ENCODE measurements around the gene PRR16.
"Not testable (repeated sequence)": the region's sequence is repeated elsewhere in the genome, so short reads cannot be mapped to it uniquely, and the experiment has no call there.

Gene PRR16

DNA sequence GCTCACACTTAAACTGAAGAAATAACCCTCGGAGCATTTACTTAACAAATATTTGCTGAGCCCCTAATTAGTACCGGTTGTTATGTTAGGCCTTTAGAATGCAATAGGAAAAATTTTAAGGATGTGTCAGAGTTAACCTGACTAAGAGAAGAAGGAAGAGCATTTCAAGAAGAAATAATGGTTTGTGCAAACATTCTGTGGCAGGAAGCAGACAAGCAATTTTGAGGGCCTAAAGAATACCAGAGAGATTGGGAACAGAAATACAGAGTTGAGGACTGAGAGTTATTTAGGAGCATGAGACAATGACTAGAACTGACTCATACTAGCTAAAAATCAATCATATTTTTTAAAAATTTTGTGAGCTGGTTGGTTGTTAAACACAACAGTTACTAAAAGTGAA lies 218.8 kb downstream of the PRR16 start:
- DNase-seq, result no peak

GRCh38 chr5:120683580-120683979 lies 219.5 kb downstream of the PRR16 start:
- DNase-seq, result no peak

DNA sequence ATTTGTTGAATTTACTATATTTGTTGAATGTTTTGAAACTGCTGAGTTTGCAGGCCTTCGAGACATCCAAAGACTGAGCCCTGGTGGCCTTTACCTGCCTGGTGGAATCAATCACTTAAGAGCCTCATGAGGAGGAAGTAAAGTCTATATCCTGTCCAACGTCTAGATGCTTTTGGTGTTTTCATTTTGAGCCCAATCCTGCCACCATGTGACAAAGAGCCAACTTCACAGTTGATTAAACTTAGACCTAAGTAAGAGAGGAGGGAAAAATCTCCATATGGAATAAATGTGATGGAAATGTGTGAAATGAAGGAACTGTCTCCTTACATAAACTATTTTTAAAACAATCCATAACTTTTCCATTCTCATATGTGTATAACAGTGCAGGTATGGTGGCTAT lies 220.1 kb downstream of the PRR16 start:
- no peak for DNase-seq

DNA sequence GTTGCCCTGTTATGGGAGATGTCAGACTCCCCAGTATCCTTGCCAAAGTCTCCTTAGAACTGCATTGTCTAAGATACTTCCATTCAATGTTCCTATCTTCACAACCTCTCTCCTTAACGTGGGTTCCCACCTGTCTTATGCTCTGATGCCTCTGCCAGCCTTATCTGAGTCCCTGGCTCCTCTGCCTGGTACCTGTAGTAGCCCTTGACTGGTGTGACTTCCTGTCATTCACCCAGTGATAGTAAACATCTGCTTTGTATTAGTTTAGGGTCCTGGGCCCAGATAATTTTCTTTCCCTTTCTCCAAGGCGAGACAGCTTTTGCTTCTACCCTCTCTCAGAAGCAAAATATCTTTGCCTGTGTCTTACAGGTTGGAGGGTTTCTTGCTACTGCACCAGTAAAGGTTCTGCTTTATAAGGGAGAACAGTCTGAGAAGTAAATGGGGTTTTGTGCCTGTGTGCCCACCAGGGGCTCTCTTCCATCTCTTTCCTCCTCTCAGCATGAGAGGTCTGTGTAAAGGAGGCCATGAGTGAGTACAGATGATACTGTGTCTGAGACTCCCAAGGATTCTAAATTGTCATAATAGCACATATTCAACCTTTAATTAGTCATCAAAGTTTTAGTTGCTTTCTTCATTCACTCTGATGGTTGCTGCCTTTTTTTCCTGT lies 220.8 kb downstream of the PRR16 start:
- no peak for DNase-seq

GRCh38 chr5:120690621-120691407 lies 226.7 kb downstream of the PRR16 start:
- no peak for DNase-seq

DNA sequence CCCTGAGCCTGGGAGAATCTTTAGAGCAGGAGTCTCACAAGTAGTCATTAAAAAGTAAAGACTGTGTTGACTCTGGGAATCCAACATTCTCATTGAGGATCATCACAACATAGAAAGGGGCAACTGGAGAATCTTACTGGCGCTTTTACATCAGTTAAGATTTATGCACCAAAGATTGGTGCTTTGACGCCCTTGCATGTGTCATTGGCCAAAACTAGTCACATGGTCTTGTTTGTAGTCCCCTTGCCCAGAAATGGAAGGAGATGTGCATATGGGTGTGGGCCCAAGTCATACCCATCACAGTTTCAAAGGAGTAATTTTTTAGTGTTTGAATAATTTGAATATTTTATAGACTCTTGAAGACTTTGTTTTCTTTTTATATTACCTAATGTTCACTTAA lies 228.2 kb downstream of the PRR16 start:
- DNase-seq, result no peak

DNA sequence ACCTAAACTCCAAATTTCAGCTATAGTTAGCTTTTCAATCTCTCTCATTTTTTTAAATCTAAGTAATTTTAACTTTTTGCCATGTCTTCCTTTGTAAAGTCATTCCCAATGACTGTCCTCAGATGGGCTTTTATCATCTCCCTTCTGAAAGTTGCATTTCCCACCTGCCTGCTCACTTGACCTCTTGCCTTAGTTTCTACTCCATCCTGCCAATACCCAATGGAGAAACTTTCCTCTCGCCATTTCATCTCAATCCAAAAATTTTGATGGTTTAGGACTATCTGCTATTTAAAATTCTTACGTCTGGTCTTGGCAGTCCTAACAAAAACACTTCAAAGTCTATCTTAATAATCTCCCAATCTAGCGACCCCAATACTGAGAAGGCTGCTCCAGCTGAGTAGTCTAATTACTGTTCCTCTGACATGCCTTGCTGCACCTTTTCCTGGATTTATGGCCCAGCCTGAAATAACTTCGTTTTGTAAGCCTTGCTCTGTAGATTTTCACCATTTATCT lies 231.3 kb downstream of the PRR16 start:
- no peak for DNase-seq

DNA sequence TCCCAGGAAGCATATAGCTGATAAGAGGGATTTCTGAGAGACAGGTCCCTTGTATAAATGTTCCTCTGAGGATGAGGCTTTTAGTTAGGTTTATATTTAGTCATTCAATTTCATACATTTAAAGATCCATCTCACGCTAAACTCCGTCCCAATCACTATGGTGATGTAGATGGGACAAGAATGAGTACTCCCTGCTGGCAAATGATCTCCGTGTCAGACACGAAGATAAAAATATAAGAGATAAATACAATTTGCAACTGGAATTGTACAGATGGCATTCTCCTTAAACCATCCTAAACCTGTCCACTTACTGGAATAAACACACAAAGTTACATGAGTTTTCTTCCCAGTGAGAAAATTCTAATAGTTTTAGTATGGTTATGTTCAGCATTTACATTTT lies 233.0 kb downstream of the PRR16 start:
- no peak for DNase-seq

GRCh38 chr5:120697670-120698327 lies 233.7 kb downstream of the PRR16 start:
- DNase-seq, result not testable (repeated sequence)

GRCh38 chr5:120700653-120701052 lies 236.6 kb downstream of the PRR16 start:
- not testable (repeated sequence) for DNase-seq

DNA sequence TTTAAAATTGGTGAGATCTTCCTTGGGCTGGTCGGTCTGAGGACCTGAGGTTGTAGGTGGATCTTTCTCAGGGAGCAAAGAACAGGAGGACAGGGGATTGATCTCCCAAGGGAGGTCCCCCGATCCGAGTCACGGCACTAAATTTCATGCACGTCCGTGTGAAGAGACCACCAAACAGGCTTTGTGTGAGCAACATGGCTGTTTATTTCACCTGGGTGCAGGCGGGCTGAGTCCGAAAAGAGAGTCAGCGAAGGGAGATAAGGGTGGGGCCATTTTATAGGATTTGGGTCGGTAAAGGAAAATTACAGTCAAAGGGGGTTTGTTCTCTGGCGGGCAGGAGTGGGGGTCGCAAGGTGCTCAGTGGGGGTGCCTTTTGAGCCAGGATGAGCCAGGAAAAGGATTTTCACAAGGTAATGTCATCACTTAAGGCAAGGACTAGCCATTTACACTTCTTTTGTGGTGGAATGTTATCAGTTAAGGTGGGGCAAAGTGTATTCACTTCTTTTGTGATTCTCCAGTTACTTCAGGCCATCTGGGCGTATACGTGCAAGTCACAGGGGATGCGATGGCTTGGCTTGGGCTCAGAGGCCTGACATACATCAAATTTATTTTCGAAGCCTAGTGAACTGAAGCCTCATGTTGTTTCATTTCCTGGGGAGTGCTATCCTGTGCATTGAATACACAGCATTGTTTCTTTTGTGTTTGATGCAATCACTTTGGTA lies 238.9 kb downstream of the PRR16 start:
- DNase-seq, result not testable (repeated sequence)

DNA sequence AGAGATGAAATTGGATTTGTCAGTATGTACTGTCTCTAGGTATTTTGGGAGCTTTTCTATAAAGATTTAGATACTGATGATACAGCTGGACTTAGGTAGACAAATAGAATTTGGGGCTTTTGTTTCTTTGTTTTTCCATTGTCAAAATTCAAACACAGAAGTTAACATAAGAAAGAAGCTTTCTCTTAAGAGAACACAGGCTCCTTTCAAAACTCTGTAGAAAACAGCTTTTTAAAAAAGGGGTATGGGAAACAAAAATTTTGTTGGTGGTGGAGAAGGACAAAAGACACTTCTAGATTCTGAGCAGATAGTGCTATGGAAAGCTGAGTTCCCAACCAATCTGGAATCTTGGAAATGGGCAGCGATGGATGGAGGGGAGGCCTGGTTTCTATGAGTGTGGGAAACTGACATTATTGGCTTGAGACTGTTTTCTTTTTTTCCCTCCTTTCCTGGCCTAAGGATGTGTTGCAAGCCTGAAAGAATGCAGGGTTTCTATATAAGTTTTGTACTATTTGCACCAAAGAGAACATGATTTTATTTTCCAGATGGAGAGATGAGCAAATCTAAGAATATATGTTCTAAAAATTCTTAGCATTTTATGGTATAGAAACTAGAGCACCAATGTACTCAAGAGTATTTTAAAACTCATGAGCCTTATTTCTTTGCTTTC lies 240.0 kb downstream of the PRR16 start:
- DNase-seq, result no peak

DNA sequence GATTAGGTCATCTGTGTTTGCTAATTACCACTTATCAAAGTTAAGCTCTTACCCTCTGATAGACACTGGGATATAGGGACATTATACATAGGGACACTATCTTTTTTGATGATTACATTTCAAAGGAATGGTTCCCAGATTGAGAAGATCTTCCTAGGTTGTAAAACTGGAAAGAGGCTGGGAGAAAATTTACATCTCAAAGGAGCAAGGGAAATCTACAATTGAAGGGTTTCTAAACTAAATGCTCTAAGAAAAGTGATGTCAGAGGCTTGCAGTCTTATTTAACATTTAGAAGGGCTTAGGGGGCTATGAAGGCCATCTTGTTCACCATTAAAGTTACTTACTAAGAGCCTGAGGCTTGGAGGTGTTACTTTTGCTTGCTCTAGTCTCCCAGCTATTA lies 242.8 kb downstream of the PRR16 start:
- DNase-seq, result no peak

DNA sequence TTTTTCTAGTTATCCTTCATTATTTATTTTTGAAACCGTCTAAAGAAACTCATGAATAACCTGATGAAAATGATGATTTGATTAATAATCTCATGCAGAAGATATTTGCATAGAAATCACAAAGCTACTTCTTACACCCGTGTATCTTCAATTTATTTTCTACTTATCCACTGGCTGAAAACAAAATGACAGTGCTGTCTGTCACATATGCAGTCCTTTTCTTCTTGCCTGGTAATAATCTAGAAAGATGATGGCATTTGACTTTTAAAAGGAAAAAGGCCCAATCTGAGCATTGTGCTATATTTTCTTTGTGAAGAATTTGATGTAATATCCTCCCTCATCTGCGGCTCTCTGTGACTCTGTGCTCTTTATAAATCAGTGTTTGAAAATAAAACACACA lies 253.3 kb downstream of the PRR16 start:
- DNase-seq, result no peak

DNA sequence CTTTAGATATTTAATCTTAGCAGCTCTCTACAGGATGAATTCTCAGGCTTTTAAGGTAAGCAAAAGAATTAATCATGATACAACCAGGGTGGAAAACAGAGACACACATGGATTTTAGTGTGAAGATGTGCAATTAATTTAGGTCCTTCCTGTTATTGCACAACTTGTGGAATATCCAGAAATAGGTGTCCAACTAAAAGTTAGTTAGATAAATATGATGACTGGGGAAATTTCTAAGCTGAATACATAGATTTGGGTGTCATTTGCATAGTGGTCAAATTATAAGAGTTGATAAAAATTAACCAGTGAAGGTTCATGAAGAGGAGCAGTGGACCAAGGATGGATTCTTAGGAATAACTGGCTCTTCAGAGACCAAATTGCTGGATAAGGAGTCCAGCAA lies 266.1 kb downstream of the PRR16 start:
- no peak for DNase-seq

DNA sequence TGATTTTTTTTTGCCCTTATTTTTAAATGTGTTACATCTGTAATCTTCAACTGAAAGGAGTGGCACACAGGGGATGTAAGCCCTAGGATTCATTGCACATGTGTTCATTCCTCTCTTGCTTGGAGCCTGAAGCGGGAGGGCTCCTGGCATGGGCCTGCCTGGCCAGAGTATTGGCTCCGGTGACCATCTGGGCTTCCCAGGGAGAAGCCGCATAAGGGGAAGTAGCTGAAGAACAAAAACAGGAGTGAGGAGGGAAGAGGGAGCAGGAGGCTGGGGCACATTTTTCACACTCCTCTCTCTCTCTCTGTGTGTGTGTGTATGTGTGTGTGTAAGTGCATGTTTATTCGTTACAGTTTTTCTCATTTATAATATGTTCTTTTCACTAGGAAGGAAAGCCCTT lies 269.9 kb downstream of the PRR16 start:
- no peak for DNase-seq

- no peak for DNase-seq
Measured at GRCh38 chr5:120735076-120735475, 271.0 kb downstream of the PRR16 start.

Measured in NCI-H2227 treated with DMSO at 0.1 percent for 48 hours (cell line).